SK-N-SH treated with all-trans-retinoic acid at 6 μM for 48 hours (cell line): ENCODE results near the gene ZNF385C.

Experiments used
- ATAC-seq: fragments of 200-7000 bp; cut with Tn5 transposase; 3 replicates; pipeline ENCODE4 v1.9.1; 2020; ENCODE audit warnings: mild to moderate bottlenecking, moderate library complexity
- ARNTL ChIP-seq: fragments of 450-650 bp; formaldehyde crosslinking; IDR thresholded peaks from 2 replicates; pipeline ENCODE4 v1.5.0; 2020; ENCODE audit warnings: low read depth, mild to moderate bottlenecking, moderate library complexity, borderline replicate concordance
- BACH2 ChIP-seq: fragments of 250-450 bp; sonication (Bioruptor Pico); IDR thresholded peaks from 2 replicates; pipeline ENCODE4 v1.9.0; 2021; ENCODE audit warnings: mild to moderate bottlenecking, borderline replicate concordance
- CSDC2 ChIP-seq: fragments of 250-450 bp; sonication (Bioruptor Pico); IDR thresholded peaks from 2 replicates; pipeline ENCODE4 v1.5.0; 2020; ENCODE audit warnings: mild to moderate bottlenecking, moderate library complexity
- ESRRG ChIP-seq: fragments of 250-450 bp; sonication (Bioruptor Pico); IDR thresholded peaks from 2 replicates; pipeline ENCODE4 v1.6.1; 2021; ENCODE audit warnings: mild to moderate bottlenecking
- GLIS3 ChIP-seq: fragments of 250-450 bp; sonication (Bioruptor Pico); IDR thresholded peaks from 2 replicates; pipeline ENCODE4 v1.5.0; 2020; ENCODE audit warnings: mild to moderate bottlenecking, moderate library complexity
- ISL1 ChIP-seq: fragments of 250-450 bp; sonication (Bioruptor Pico); IDR thresholded peaks from 2 replicates; pipeline ENCODE4 v2.1.2; 2022; ENCODE audit warnings: mild to moderate bottlenecking, moderate library complexity
- OSR1 ChIP-seq: fragments of 250-450 bp; sonication (Bioruptor Pico); IDR thresholded peaks from 2 replicates; pipeline ENCODE4 v1.8.0; 2022; ENCODE audit warnings: moderate library complexity, mild to moderate bottlenecking, inconsistent platforms
- PPARA ChIP-seq: fragments of 250-450 bp; sonication (Bioruptor Pico); IDR thresholded peaks from 2 replicates; pipeline ENCODE4 v1.5.0; 2020; ENCODE audit warnings: mild to moderate bottlenecking, borderline replicate concordance
- RARB ChIP-seq: fragments of 250-450 bp; sonication (Bioruptor Pico); IDR thresholded peaks from 2 replicates; pipeline ENCODE4 v1.8.0; 2021; ENCODE audit warnings: mild to moderate bottlenecking, moderate library complexity
- TOX ChIP-seq: fragments of 250-450 bp; sonication (Bioruptor Pico); IDR thresholded peaks from 2 replicates; pipeline ENCODE4 v1.8.0; 2021; ENCODE audit warnings: mild to moderate bottlenecking, moderate library complexity, borderline replicate concordance
- ZC3H10 ChIP-seq: fragments of 250-450 bp; sonication (Bioruptor Pico); IDR thresholded peaks from 2 replicates; pipeline ENCODE4 v1.5.1; 2021; ENCODE audit warnings: mild to moderate bottlenecking, moderate library complexity
- ZFP3 ChIP-seq: fragments of 250-450 bp; sonication (Bioruptor Pico); IDR thresholded peaks from 2 replicates; pipeline ENCODE4 v1.5.0; 2020; ENCODE audit warnings: mild to moderate bottlenecking, moderate library complexity
- ZFP30 ChIP-seq: fragments of 450-650 bp; formaldehyde crosslinking; IDR thresholded peaks from 2 replicates; pipeline ENCODE4 v1.5.0; 2022; ENCODE audit warnings: mild to moderate bottlenecking, moderate library complexity
- ZNF70 ChIP-seq: fragments of 450-650 bp; formaldehyde crosslinking; IDR thresholded peaks from 2 replicates; pipeline ENCODE4 v1.5.0; 2020; ENCODE audit warnings: mild to moderate bottlenecking, moderate library complexity
- ZNF8 ChIP-seq: fragments of 450-650 bp; formaldehyde crosslinking; IDR thresholded peaks from 2 replicates; pipeline ENCODE4 v1.5.0; 2020; ENCODE audit warnings: mild to moderate bottlenecking, moderate library complexity
- TF ChIP-seq, protein P1 (sequence below): fragments of 250-450 bp; sonication (Bioruptor Pico); IDR thresholded peaks from 2 replicates; pipeline ENCODE4 v1.5.0; 2020; ENCODE audit warnings: mild to moderate bottlenecking, moderate library complexity
- TF ChIP-seq, protein P2 (sequence below): fragments of 250-450 bp; sonication (Bioruptor Pico); IDR thresholded peaks from 2 replicates; pipeline ENCODE4 v1.8.0; 2021; ENCODE audit warnings: low read depth, mild to moderate bottlenecking, moderate library complexity, borderline replicate concordance
- TF ChIP-seq, protein P3 (sequence below): fragments of 250-450 bp; sonication (Bioruptor Pico); IDR thresholded peaks from 2 replicates; pipeline ENCODE4 v1.5.1; 2021; ENCODE audit warnings: mild to moderate bottlenecking, moderate library complexity
- TF ChIP-seq, protein P4 (sequence below): fragments of 250-450 bp; sonication (Bioruptor Pico); IDR thresholded peaks from 2 replicates; pipeline ENCODE4 v1.8.0; 2020; ENCODE audit warnings: mild to moderate bottlenecking, moderate library complexity, borderline replicate concordance

The ZNF385C gene

DNA sequence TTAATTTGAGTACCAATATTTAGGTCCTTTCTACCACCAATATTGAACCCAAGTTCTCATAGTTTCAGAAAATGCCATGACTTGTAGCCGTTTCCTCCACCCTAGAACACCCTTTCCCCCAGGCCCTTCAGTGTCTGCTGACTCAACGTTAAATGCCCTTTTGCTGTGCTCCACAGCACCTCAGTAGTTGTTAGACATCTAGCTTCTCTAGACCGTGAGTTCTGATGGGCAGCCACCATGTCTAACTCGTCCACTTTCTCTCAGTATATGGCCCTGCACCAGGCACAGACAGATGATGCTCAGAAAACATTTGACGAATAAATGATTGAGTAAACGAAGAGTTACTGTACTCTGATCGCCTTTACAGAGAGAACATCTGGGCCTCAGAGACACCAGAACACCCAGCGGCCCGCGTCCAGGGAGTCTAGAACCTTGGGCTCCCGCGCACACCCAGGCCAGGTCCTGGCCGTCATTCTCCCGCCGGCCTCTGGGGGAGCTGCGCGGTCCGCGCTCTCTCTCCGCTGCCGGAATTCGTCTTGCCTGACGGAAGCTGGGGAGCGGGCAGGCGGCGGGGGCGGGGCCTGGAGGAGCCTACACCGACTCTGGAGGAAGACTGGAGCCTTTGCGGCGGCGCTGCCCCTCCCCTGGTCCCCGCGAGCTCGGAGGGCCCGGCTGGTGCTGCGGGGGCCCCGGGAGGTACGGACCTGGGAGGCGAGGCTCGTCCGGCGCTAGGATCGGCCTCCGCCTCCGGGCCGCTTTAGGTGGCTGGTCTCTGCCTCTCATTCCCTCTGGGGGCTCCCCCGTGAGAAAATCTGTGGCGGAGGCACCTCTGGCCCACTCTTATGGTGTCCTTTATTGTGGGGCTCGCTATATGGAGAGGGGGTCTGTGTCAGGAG, 78.5 kb downstream of the ZNF385C start, which contains the start of gene NKIRAS2:
Gene NKIRAS2 (plus strand): TSS at position 582 of the 896 bp plus-strand sequence. CDS start 1,488 bp downstream, outside the sequence.
- TF ChIP-seq, protein P1, sequence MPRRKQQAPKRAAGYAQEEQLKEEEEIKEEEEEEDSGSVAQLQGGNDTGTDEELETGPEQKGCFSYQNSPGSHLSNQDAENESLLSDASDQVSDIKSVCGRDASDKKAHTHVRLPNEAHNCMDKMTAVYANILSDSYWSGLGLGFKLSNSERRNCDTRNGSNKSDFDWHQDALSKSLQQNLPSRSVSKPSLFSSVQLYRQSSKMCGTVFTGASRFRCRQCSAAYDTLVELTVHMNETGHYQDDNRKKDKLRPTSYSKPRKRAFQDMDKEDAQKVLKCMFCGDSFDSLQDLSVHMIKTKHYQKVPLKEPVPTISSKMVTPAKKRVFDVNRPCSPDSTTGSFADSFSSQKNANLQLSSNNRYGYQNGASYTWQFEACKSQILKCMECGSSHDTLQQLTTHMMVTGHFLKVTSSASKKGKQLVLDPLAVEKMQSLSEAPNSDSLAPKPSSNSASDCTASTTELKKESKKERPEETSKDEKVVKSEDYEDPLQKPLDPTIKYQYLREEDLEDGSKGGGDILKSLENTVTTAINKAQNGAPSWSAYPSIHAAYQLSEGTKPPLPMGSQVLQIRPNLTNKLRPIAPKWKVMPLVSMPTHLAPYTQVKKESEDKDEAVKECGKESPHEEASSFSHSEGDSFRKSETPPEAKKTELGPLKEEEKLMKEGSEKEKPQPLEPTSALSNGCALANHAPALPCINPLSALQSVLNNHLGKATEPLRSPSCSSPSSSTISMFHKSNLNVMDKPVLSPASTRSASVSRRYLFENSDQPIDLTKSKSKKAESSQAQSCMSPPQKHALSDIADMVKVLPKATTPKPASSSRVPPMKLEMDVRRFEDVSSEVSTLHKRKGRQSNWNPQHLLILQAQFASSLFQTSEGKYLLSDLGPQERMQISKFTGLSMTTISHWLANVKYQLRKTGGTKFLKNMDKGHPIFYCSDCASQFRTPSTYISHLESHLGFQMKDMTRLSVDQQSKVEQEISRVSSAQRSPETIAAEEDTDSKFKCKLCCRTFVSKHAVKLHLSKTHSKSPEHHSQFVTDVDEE: no peak
- TF ChIP-seq, all 23 proteins: peak for 0
- peak; percentile 76 for ATAC-seq

DNA sequence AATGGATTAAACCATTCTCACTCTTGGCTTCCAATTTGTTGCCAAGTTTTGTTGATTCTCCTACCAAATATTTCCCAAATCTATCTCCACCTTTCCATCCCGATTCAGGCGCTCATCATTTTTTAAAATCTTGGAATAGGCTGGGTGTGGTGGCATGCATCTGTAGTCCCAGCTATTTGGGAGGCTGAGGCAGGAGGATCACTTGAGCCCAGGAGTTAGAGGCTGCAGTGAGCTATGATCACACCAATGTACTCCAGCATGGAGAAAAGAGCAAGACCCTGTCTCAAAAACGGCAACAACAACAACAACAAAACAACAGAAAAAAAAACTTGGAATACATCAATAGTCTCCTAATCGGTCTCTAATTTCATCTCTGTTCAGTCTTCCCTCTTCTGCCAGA, 79.3 kb downstream of the ZNF385C start:
- TF ChIP-seq ISL1 (no peak), ZNF8 (CRISPR knock-in tag) (no peak), ZC3H10 (CRISPR knock-in tag) (no peak), ZNF70 (CRISPR knock-in tag) (no peak), OSR1 (CRISPR knock-in tag) (no peak), ARNTL (CRISPR knock-in tag) (no peak), ZFP30 (CRISPR knock-in tag) (no peak), BACH2 (CRISPR knock-in tag) (no peak), GLIS3 (no peak), ZFP3 (CRISPR knock-in tag) (no peak), CSDC2 (CRISPR knock-in tag) (no peak), ESRRG (no peak), TOX (CRISPR knock-in tag) (no peak), RARB (CRISPR knock-in tag) (no peak)
- TF ChIP-seq, protein P1: no peak
- TF ChIP-seq, protein P2, sequence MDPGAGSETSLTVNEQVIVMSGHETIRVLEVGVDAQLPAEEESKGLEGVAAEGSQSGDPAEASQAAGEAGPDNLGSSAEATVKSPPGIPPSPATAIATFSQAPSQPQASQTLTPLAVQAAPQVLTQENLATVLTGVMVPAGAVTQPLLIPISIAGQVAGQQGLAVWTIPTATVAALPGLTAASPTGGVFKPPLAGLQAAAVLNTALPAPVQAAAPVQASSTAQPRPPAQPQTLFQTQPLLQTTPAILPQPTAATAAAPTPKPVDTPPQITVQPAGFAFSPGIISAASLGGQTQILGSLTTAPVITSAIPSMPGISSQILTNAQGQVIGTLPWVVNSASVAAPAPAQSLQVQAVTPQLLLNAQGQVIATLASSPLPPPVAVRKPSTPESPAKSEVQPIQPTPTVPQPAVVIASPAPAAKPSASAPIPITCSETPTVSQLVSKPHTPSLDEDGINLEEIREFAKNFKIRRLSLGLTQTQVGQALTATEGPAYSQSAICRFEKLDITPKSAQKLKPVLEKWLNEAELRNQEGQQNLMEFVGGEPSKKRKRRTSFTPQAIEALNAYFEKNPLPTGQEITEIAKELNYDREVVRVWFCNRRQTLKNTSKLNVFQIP (CRISPR knock-in tag): no peak
- TF ChIP-seq, protein P3, sequence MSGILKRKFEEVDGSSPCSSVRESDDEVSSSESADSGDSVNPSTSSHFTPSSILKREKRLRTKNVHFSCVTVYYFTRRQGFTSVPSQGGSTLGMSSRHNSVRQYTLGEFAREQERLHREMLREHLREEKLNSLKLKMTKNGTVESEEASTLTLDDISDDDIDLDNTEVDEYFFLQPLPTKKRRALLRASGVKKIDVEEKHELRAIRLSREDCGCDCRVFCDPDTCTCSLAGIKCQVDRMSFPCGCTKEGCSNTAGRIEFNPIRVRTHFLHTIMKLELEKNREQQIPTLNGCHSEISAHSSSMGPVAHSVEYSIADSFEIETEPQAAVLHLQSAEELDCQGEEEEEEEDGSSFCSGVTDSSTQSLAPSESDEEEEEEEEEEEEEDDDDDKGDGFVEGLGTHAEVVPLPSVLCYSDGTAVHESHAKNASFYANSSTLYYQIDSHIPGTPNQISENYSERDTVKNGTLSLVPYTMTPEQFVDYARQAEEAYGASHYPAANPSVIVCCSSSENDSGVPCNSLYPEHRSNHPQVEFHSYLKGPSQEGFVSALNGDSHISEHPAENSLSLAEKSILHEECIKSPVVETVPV: no peak
- TF ChIP-seq, protein P4, sequence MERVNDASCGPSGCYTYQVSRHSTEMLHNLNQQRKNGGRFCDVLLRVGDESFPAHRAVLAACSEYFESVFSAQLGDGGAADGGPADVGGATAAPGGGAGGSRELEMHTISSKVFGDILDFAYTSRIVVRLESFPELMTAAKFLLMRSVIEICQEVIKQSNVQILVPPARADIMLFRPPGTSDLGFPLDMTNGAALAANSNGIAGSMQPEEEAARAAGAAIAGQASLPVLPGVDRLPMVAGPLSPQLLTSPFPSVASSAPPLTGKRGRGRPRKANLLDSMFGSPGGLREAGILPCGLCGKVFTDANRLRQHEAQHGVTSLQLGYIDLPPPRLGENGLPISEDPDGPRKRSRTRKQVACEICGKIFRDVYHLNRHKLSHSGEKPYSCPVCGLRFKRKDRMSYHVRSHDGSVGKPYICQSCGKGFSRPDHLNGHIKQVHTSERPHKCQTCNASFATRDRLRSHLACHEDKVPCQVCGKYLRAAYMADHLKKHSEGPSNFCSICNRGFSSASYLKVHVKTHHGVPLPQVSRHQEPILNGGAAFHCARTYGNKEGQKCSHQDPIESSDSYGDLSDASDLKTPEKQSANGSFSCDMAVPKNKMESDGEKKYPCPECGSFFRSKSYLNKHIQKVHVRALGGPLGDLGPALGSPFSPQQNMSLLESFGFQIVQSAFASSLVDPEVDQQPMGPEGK (CRISPR knock-in tag): no peak
- no peak for ATAC-seq

DNA sequence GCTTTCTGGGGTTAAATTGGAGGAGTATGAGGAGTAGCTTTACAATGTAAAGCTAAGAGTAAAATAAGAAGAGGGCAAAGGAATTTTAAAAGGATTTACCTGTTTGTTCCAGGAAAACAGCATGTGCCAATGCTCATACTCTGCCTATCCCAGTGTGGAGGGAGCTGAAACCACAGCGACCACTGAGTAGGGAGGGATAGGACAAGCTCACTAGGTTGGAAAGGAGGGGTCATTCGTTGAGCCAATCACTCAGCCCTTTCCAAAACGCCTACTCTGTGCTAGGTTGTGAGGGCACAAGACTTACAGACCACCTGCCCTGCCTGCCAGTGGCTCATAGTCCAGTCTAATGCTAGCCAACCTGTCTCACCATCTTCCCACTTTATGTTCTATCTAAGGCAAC, 79.9 kb downstream of the ZNF385C start:
- ATAC-seq: no peak
- no peak for TF ChIP-seq ZFP30 (CRISPR knock-in tag)
- TF ChIP-seq TOX (CRISPR knock-in tag): no peak
- TF ChIP-seq CSDC2 (CRISPR knock-in tag): no peak
- TF ChIP-seq PPARA: no peak
- TF ChIP-seq, protein P1: no peak
- no peak for TF ChIP-seq RARB (CRISPR knock-in tag)
- TF ChIP-seq ESRRG: no peak
- TF ChIP-seq, protein P2 (CRISPR knock-in tag): no peak
- TF ChIP-seq ZFP3 (CRISPR knock-in tag): no peak
